Breast epithelium (tissue), 4 donors: ENCODE data around the gene LRCH4. TPM values are rescaled to one million over a fixed set of nuclear protein-coding genes. Genes with fewer than 3 reads are reported as not detected.

Source experiments
- DNase-seq, 2 donors: peaks; one replicate each; pipeline ENCODE4 v3.0.0-alpha.2; 2019; ENCODE audit warnings: low spot score in 2 of 2
- H3K27ac ChIP-seq, 2 donors: fragments of 200-600 bp; sonication (generic) in 1 of 2; one replicate each; pipeline ENCODE4 v1.5.1; 2016 to 2019; ENCODE audit warnings: mild to moderate bottlenecking in 1 of 2
- H3K27me3 ChIP-seq, 2 donors: fragments of 200-600 bp; sonication (generic) in 1 of 2; one replicate each; pipeline versions ENCODE4 v1.5.1 to v1.6.0; 2017 to 2019; ENCODE audit warnings: control low read depth in 1 of 2, mild to moderate bottlenecking in 1 of 2
- H3K36me3 ChIP-seq: fragments of 200-600 bp; one replicate; pipeline ENCODE4 v1.5.1; 2019
- H3K4me1 ChIP-seq, 2 donors: fragments of 200-600 bp; sonication (generic); one replicate each; pipeline ENCODE4 v1.5.1; 2016 to 2019; ENCODE audit warnings: control low read depth in 1 of 2
- H3K4me3 ChIP-seq, 3 donors: fragments of 200-600 bp; sonication (generic); 1 replicate in 2 of 3; 2 replicates in 1 of 3; pipeline ENCODE4 v1.5.1; 2016 to 2019; ENCODE audit warnings: mild to moderate bottlenecking in 3 of 3, moderate library complexity in 2 of 3
- H3K9me3 ChIP-seq, 2 donors: fragments of 200-600 bp; sonication (generic) in 1 of 2; one replicate each; pipeline ENCODE4 v1.5.1; 2016 to 2019; ENCODE audit warnings: control low read depth in 1 of 2
- POLR2A ChIP-seq: fragments of 450-650 bp; IDR thresholded peaks from one replicate; pipeline ENCODE4 v1.6.1; 2016; ENCODE audit warnings: antibody characterized with exemption, mild to moderate bottlenecking, moderate library complexity
- POLR2AphosphoS5 ChIP-seq, 3 donors: sonication (generic); formaldehyde crosslinking; IDR thresholded peaks; one replicate each; pipeline ENCODE4 v1.6.1; 2017; ENCODE audit warnings: antibody characterized with exemption in 3 of 3
- intact Hi-C: fragments of 100-400 bp; cut with DNase I; formaldehyde crosslinking; loops from one replicate; pipeline ENCODE4 v1.15.1; 2023; ENCODE audit warnings: low total_unique reads
- total RNA-seq, 3 donors: library from RNA; depleted of rRNA; stranded (reverse); fragments of >200 nt; gene quantifications; one replicate each; pipeline ENCODE4 v1.1.0, GENCODE V29; 2016
- TF ChIP-seq, protein P1 (sequence below), 3 donors: fragments of 450-650 bp; IDR thresholded peaks; one replicate each; pipeline ENCODE4 v1.5.1; 2016 to 2017; ENCODE audit warnings: antibody characterized with exemption in 3 of 3, mild to moderate bottlenecking in 3 of 3, moderate library complexity in 3 of 3

Gene LRCH4
- total RNA-seq, 3 donors from 2014 or later, result 49.6 to 89.1 (median 88.1) TPM

DNA sequence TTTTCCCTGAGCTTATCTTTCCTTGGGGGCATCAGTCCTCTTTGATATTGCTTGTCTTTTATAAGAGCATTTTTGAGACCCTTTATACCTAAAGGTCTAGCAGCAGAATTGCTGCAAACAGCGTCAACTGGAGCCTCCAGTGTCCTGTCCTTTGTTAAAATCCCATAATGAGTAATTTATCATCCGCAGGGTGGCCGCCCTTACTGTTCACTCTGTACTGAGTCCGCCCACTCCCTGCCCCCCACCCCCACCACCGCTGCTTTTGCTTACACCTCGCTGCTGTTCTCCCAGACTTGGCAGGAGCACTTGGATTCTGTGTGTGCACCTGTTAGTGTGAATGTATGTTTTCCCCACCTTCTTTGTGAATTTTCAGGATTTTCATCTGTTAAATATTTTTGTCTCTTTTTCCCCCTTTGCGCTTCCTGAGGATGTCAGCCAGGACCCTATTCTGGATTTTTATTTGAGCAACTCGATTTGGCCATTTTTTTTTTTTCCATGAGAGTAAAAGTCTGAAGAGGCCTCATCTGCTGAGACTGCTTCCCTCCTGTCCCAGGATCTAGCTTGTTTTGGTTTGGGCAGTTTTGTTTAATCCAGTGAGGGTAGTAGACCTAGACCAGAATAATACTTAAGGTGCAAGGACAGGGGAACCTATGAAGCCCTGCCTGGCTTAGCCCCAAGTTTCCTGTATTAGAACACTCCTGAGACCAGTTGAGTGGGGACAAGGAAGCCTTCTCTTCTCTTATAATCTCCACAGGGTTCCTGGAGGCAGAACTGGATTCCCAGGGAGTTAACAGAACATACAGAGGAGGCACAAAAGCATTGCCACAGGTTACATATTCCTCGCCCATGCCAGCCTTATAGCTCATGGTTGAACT is 38.8 kb downstream of the LRCH4 start:
- peaks cover 18 to 45% of the 10 kb centered on the region in 2 donors for H3K4me1 ChIP-seq
- intact Hi-C loops, result no loop called here

DNA sequence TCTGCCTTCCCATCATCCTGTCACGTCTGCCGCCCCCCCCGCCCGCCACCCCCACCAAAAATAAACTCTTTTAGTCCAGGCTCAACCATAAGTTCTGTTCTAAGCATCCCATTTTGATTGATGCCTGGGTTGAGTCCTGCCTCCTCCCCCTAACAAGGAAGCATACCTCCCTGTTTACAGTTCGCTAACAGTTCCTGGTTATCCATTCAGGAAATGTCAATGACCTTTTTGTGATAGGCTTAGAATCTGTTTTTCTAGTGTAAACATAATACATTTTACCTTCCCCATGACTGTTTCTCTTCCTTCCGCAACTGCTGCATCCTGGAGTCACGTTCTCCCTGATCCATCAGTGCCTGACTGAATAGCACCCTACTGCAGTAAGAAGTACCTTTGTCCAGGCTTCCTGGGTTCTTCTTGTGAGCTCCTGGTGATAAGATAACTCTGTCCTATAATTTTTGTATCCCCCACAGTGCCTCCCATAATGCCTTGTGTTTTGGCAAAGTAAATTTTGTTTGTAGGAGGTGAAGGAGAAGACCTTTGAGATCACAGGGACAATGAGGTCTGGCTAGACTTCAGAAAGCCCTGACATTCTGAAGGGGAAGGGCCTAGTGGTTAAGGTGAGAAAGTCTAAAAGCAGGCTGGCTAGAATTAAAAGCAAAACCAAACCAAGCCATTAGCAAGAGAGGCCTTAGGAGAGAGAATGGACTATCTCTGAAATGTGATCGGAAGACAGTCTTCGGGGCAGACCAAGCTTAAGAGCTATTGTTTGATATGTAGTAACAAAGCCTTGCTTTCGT is 39.6 kb downstream of the LRCH4 start:
- H3K27me3 ChIP-seq, result no peaks in the 10 kb centered on the region
- intact Hi-C loops, result no loop called here
- TF ChIP-seq, protein P1, sequence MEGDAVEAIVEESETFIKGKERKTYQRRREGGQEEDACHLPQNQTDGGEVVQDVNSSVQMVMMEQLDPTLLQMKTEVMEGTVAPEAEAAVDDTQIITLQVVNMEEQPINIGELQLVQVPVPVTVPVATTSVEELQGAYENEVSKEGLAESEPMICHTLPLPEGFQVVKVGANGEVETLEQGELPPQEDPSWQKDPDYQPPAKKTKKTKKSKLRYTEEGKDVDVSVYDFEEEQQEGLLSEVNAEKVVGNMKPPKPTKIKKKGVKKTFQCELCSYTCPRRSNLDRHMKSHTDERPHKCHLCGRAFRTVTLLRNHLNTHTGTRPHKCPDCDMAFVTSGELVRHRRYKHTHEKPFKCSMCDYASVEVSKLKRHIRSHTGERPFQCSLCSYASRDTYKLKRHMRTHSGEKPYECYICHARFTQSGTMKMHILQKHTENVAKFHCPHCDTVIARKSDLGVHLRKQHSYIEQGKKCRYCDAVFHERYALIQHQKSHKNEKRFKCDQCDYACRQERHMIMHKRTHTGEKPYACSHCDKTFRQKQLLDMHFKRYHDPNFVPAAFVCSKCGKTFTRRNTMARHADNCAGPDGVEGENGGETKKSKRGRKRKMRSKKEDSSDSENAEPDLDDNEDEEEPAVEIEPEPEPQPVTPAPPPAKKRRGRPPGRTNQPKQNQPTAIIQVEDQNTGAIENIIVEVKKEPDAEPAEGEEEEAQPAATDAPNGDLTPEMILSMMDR (IDR thresholded peaks at IDR 0.05), result no peak
- TF ChIP-seq POLR2AphosphoS5 (IDR thresholded peaks at IDR 0.05) (no peak), POLR2A (no peak)
- DNase-seq, result no peak
- H3K27ac ChIP-seq, result peak overlapping the region; percentile 91 to 95
- H3K9me3 ChIP-seq, result no peaks in the 10 kb centered on the region
- H3K4me1 ChIP-seq, result peaks cover 18 to 45% of the 10 kb centered on the region in 2 donors
- no peaks in the 10 kb centered on the region for H3K36me3 ChIP-seq
- peak overlapping the region in 1 of 3 donors; percentile 34 for H3K4me3 ChIP-seq

More for the DNA sequence above, 38.8 kb downstream of the LRCH4 start:
- TF ChIP-seq POLR2AphosphoS5 (IDR thresholded peaks at IDR 0.05), result no peak
- TF ChIP-seq, protein P1 (IDR thresholded peaks at IDR 0.05), result no peak
- no peak for TF ChIP-seq POLR2A
- Histone ChIP-seq H3K9me3 (no peaks in the 10 kb centered on the region), H3K36me3 (no peaks in the 10 kb centered on the region), H3K27ac (peak overlapping the region; percentile 91 to 95), H3K27me3 (no peaks in the 10 kb centered on the region), H3K4me3 (peak overlapping the region in 1 of 3 donors; percentile 34)
- no peak for DNase-seq

DNA sequence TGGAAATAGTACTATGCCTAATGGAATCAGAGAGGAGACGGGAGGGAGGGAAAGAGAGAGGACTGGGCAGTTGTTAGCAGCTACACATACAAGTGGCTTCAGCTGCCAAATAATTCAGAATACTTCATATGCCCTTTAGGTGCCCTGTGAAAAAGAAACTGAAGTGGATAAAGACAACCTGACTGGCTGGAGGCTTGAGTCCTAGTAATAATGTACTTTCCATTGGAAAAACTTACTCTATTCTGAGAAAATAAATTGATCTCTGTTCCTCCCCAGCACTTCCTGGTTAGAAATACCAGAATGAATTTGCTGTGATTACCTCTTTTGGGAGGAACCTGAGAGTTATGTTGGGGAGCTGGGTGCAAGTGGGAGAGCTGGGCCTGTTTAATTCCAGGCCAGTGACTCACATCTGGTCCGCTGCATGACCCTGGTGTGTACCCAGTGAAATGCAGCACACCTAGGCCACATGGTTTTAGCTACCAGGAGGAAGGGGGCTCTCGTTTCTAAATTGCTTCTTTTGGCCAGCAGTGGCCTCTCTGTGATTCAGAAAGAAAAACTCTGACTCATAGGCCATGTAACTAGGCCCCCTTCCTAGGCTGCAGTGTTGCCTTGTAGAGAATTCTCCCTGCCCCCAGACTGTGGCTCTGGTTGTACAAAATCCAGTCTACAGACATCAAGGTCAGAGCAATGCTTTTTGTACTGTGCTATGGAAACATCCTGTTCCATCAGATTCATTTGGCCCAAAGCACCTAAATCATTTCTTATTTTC is 40.4 kb downstream of the LRCH4 start:
- Histone ChIP-seq H3K36me3 (no peaks in the 10 kb centered on the region), H3K9me3 (no peaks in the 10 kb centered on the region), H3K4me1 (peaks cover 18 to 45% of the 10 kb centered on the region in 2 donors), H3K27me3 (no peaks in the 10 kb centered on the region), H3K4me3 (peak overlapping the region in 1 of 3 donors; percentile 34), H3K27ac (peak overlapping the region; percentile 91 to 95)
- peak in 1 of 2 donors; percentile 44 for DNase-seq
- no peak for TF ChIP-seq POLR2A
- no peak for TF ChIP-seq POLR2AphosphoS5 (IDR thresholded peaks at IDR 0.05)
- TF ChIP-seq, protein P1 (IDR thresholded peaks at IDR 0.05), result peak in 2 of 3 donors; percentile 16 to 17
- intact Hi-C loops, result no loop called here

DNA sequence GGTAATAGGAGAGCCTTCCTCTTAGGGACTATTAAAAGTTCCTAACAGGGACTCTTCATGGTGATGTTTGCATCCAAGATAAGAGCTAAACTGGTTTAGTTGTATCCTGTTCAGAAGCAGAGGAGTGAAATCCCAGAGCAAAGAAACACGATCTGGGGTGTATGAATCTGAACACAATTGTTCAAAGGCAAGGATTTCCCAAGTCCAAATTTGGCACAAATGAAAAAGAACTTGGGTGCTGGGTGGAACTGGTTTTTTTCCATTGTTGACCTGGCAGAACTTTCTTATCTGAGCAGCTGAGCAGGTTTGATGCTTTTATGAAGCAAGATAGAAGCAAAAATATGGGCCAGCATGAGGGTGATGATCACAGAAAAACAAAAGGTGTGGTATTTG is 41.0 kb downstream of the LRCH4 start:
- Histone ChIP-seq H3K36me3 (no peaks in the 10 kb centered on the region), H3K4me1 (peaks cover 18 to 45% of the 10 kb centered on the region in 2 donors), H3K27ac (peak overlapping the region; percentile 91 to 95), H3K4me3 (peak overlapping the region in 1 of 3 donors; percentile 34), H3K9me3 (no peaks in the 10 kb centered on the region), H3K27me3 (no peaks in the 10 kb centered on the region)
- intact Hi-C loops, result no loop called here
- TF ChIP-seq POLR2AphosphoS5 (IDR thresholded peaks at IDR 0.05), result peak in 1 of 3 donors; percentile 9
- TF ChIP-seq, protein P1 (IDR thresholded peaks at IDR 0.05), result no peak
- no peak for DNase-seq
